Amygdala (tissue), 56 donors: ENCODE data around the gene GLO1.

Source experiments
- DNase-seq, 56 donors: peaks; one replicate each; lab custom pipeline; 2025; lab: John Stamatoyannopoulos, UW

The GLO1 gene

GRCh38 chr6:38631186-38631783, 71.7 kb downstream of the GLO1 start:
- DNase-seq = no peak
